ENCODE data around the gene RAB3C. TPM values are rescaled to one million over a fixed set of nuclear protein-coding genes. Genes with fewer than 3 reads are reported as not detected.

RAB3C gene
- total RNA-seq, 1 experiment from 2014 or later, result 13.3 TPM

GRCh38 chr5:58739051-58739450 lies 156.2 kb downstream of the RAB3C start:
- CTCF ChIA-PET, result no interaction called here

DNA sequence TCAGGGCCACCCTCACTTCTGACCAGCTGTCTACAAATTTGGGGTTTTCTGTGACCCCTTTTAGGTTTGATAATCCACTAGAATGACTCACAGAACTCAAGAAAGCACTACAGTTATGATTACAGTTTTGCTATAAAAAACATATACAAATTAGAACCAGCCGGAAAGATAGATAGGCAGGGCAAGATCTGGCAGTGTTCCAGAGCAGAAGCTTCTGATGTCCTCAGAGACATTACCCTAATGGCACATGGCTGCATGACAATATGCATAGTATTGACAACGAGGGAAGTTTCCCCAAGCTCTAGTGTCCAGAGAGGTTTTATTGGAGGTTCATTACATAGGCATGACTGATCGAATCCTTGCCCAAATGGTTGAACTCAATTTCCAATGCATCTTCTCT lies 158.1 kb downstream of the RAB3C start:
- CTCF ChIA-PET, result no interaction called here
- H3K36me3 Mint-ChIP-seq, result peaks cover 3% of the 10 kb centered on the region; the same call in 1 of the 2 replicates
- TF ChIP-seq OVOL2 (CRISPR knock-in tag; IDR thresholded peaks at IDR 0.05; ENCODE audit: borderline replicate concordance) (no peak), ZNF425 (CRISPR knock-in tag; conservative IDR thresholded peaks at IDR 0.05) (no peak), TCF7 (CRISPR knock-in tag; IDR thresholded peaks at IDR 0.05; ENCODE audit: low read depth) (no peak)
- TF ChIP-seq, protein P1, sequence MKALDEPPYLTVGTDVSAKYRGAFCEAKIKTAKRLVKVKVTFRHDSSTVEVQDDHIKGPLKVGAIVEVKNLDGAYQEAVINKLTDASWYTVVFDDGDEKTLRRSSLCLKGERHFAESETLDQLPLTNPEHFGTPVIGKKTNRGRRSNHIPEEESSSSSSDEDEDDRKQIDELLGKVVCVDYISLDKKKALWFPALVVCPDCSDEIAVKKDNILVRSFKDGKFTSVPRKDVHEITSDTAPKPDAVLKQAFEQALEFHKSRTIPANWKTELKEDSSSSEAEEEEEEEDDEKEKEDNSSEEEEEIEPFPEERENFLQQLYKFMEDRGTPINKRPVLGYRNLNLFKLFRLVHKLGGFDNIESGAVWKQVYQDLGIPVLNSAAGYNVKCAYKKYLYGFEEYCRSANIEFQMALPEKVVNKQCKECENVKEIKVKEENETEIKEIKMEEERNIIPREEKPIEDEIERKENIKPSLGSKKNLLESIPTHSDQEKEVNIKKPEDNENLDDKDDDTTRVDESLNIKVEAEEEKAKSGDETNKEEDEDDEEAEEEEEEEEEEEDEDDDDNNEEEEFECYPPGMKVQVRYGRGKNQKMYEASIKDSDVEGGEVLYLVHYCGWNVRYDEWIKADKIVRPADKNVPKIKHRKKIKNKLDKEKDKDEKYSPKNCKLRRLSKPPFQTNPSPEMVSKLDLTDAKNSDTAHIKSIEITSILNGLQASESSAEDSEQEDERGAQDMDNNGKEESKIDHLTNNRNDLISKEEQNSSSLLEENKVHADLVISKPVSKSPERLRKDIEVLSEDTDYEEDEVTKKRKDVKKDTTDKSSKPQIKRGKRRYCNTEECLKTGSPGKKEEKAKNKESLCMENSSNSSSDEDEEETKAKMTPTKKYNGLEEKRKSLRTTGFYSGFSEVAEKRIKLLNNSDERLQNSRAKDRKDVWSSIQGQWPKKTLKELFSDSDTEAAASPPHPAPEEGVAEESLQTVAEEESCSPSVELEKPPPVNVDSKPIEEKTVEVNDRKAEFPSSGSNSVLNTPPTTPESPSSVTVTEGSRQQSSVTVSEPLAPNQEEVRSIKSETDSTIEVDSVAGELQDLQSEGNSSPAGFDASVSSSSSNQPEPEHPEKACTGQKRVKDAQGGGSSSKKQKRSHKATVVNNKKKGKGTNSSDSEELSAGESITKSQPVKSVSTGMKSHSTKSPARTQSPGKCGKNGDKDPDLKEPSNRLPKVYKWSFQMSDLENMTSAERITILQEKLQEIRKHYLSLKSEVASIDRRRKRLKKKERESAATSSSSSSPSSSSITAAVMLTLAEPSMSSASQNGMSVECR (CRISPR knock-in tag; IDR thresholded peaks at IDR 0.05; ENCODE audit: borderline replicate concordance), result no peak
- TF ChIP-seq, protein P2, sequence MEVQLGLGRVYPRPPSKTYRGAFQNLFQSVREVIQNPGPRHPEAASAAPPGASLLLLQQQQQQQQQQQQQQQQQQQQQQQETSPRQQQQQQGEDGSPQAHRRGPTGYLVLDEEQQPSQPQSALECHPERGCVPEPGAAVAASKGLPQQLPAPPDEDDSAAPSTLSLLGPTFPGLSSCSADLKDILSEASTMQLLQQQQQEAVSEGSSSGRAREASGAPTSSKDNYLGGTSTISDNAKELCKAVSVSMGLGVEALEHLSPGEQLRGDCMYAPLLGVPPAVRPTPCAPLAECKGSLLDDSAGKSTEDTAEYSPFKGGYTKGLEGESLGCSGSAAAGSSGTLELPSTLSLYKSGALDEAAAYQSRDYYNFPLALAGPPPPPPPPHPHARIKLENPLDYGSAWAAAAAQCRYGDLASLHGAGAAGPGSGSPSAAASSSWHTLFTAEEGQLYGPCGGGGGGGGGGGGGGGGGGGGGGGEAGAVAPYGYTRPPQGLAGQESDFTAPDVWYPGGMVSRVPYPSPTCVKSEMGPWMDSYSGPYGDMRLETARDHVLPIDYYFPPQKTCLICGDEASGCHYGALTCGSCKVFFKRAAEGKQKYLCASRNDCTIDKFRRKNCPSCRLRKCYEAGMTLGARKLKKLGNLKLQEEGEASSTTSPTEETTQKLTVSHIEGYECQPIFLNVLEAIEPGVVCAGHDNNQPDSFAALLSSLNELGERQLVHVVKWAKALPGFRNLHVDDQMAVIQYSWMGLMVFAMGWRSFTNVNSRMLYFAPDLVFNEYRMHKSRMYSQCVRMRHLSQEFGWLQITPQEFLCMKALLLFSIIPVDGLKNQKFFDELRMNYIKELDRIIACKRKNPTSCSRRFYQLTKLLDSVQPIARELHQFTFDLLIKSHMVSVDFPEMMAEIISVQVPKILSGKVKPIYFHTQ (CRISPR knock-in tag; IDR thresholded peaks at IDR 0.05), result no peak
- TF ChIP-seq, protein P3, sequence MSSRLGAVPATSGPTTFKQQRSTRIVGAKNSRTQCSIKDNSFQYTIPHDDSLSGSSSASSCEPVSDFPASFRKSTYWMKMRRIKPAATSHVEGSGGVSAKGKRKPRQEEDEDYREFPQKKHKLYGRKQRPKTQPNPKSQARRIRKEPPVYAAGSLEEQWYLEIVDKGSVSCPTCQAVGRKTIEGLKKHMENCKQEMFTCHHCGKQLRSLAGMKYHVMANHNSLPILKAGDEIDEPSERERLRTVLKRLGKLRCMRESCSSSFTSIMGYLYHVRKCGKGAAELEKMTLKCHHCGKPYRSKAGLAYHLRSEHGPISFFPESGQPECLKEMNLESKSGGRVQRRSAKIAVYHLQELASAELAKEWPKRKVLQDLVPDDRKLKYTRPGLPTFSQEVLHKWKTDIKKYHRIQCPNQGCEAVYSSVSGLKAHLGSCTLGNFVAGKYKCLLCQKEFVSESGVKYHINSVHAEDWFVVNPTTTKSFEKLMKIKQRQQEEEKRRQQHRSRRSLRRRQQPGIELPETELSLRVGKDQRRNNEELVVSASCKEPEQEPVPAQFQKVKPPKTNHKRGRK (CRISPR knock-in tag; IDR thresholded peaks at IDR 0.05; ENCODE audit: borderline replicate concordance), result no peak
- TF ChIP-seq, protein P4, sequence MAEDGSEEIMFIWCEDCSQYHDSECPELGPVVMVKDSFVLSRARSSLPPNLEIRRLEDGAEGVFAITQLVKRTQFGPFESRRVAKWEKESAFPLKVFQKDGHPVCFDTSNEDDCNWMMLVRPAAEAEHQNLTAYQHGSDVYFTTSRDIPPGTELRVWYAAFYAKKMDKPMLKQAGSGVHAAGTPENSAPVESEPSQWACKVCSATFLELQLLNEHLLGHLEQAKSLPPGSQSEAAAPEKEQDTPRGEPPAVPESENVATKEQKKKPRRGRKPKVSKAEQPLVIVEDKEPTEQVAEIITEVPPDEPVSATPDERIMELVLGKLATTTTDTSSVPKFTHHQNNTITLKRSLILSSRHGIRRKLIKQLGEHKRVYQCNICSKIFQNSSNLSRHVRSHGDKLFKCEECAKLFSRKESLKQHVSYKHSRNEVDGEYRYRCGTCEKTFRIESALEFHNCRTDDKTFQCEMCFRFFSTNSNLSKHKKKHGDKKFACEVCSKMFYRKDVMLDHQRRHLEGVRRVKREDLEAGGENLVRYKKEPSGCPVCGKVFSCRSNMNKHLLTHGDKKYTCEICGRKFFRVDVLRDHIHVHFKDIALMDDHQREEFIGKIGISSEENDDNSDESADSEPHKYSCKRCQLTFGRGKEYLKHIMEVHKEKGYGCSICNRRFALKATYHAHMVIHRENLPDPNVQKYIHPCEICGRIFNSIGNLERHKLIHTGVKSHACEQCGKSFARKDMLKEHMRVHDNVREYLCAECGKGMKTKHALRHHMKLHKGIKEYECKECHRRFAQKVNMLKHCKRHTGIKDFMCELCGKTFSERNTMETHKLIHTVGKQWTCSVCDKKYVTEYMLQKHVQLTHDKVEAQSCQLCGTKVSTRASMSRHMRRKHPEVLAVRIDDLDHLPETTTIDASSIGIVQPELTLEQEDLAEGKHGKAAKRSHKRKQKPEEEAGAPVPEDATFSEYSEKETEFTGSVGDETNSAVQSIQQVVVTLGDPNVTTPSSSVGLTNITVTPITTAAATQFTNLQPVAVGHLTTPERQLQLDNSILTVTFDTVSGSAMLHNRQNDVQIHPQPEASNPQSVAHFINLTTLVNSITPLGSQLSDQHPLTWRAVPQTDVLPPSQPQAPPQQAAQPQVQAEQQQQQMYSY (CRISPR knock-in tag; IDR thresholded peaks at IDR 0.05), result no peak
- TF ChIP-seq, protein P5, sequence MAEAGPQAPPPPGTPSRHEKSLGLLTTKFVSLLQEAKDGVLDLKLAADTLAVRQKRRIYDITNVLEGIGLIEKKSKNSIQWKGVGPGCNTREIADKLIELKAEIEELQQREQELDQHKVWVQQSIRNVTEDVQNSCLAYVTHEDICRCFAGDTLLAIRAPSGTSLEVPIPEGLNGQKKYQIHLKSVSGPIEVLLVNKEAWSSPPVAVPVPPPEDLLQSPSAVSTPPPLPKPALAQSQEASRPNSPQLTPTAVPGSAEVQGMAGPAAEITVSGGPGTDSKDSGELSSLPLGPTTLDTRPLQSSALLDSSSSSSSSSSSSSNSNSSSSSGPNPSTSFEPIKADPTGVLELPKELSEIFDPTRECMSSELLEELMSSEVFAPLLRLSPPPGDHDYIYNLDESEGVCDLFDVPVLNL (CRISPR knock-in tag; IDR thresholded peaks at IDR 0.05; ENCODE audit: borderline replicate concordance, low read depth), result no peak
- TF ChIP-seq, protein P6, sequence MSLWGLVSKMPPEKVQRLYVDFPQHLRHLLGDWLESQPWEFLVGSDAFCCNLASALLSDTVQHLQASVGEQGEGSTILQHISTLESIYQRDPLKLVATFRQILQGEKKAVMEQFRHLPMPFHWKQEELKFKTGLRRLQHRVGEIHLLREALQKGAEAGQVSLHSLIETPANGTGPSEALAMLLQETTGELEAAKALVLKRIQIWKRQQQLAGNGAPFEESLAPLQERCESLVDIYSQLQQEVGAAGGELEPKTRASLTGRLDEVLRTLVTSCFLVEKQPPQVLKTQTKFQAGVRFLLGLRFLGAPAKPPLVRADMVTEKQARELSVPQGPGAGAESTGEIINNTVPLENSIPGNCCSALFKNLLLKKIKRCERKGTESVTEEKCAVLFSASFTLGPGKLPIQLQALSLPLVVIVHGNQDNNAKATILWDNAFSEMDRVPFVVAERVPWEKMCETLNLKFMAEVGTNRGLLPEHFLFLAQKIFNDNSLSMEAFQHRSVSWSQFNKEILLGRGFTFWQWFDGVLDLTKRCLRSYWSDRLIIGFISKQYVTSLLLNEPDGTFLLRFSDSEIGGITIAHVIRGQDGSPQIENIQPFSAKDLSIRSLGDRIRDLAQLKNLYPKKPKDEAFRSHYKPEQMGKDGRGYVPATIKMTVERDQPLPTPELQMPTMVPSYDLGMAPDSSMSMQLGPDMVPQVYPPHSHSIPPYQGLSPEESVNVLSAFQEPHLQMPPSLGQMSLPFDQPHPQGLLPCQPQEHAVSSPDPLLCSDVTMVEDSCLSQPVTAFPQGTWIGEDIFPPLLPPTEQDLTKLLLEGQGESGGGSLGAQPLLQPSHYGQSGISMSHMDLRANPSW (CRISPR knock-in tag; conservative IDR thresholded peaks at IDR 0.05; ENCODE audit: low read depth), result no peak

More at GRCh38 chr5:58739051-58739450, 156.2 kb downstream of the RAB3C start:
- no peaks in the 10 kb centered on the region for H3K27me3 Mint-ChIP-seq (ENCODE audit: low read depth)
- peaks cover 14% of the 10 kb centered on the region; the same call in 1 of the 2 replicates for H3K4me1 Mint-ChIP-seq
- H3K27ac Mint-ChIP-seq, result no peak overlapping the region
- H3K9me3 Mint-ChIP-seq, result peaks cover 3% of the 10 kb centered on the region; the same call in 1 of the 2 replicates
- peaks cover 3% of the 10 kb centered on the region; the same call in 1 of the 2 replicates for H3K36me3 Mint-ChIP-seq
- no peak for TF ChIP-seq NR3C1 (CRISPR knock-in tag; conservative IDR thresholded peaks at IDR 0.05; ENCODE audit: low read depth)
- no peak for TF ChIP-seq ZNF423 (CRISPR knock-in tag; IDR thresholded peaks at IDR 0.05)
- ATAC-seq (no peak), DNase-seq (ENCODE audit: low spot score) (no peak)
- no peak overlapping the region for H3K4me3 Mint-ChIP-seq
- POLR2A ChIA-PET, result no interaction called here

More for the DNA sequence above, 158.1 kb downstream of the RAB3C start:
- peaks cover 16% of the 10 kb centered on the region for H3K4me1 Mint-ChIP-seq
- no peak for ATAC-seq
- POLR2A ChIA-PET, result interaction anchor here (0.7 kb wide), 1 partner anchor 648 kb away, joined by 4 read pairs; no protein-coding TSS in a partner anchor
- H3K4me3 Mint-ChIP-seq, result no peak overlapping the region
- no peaks in the 10 kb centered on the region for H3K27me3 Mint-ChIP-seq (ENCODE audit: low read depth)
- no peak overlapping the region for H3K27ac Mint-ChIP-seq
- no peak for DNase-seq (ENCODE audit: low spot score)
- H3K9me3 Mint-ChIP-seq, result peaks cover 3% of the 10 kb centered on the region; the same call in 1 of the 2 replicates
